Adipose tissue (tissue), 3 donors: ENCODE measurements around the gene BMP8B. TPM values are rescaled to one million over a fixed set of nuclear protein-coding genes. Genes with fewer than 3 reads are reported as not detected.
"Not testable (repeated sequence)": the region's sequence is repeated elsewhere in the genome, so short reads cannot be mapped to it uniquely, and the experiment has no call there.

Experiments
- H3K27ac ChIP-seq: one replicate; pipeline ENCODE4 v1.5.1; 2013; ENCODE audit warnings: low read depth, low read length
- WGBS, 3 donors: extraction: QIAGEN DNeasy Blood & Tissue Kit; methylation state at CpG; one replicate each; pipeline ENCODE4 v1.1.7; 2013; 5-methylcytosine and 5-hydroxymethylcytosine counted together
- polyA plus RNA-seq, 3 donors: library from polyadenylated mRNA; stranded (reverse); fragments of 200-250 nt; gene quantifications; one replicate each; pipeline ENCODE4 v1.2.3, GENCODE V29; 2013
- donor health status: healthy with polysubstance abuse.
- donor health status: Bipolar disorder and iron deficiency.
- donor health status: healthy.

Gene BMP8B
- polyA plus RNA-seq, 3 donors, result 0.67 to 3.1 (median 1.1) TPM

DNA sequence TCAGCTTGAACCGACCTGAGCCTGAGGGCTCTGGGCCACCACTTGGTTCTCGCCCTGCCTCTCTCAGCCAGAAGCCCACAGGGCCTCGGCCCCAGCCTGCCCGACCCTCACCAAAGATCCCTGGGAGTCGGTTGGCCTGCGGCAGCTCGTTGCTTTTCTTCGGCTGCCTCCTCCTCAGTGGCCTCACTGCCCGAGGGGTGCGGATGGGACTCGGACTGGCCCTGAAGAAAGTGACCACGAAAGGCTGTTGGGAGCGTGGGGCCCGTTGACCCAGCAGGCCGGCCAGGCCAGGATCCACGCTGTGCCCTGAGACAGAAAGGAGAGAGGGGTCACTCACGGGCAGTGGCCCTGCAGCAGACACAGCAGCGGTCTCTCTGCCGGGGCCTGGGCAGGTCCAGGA lies 24.2 kb downstream of the BMP8B start:
- 84 to 91% (median 90%) methylated on average over 6 to 12 of the region's 19 CpGs for WGBS, 3 donors
- not testable (repeated sequence) for H3K27ac ChIP-seq

GRCh38 chr1:39763619-39764374 lies 24.9 kb downstream of the BMP8B start:
- 74 to 85% (median 79%) methylated on average over 15 of the region's 18 CpGs for WGBS, 3 donors
- H3K27ac ChIP-seq, result not testable (repeated sequence)

DNA sequence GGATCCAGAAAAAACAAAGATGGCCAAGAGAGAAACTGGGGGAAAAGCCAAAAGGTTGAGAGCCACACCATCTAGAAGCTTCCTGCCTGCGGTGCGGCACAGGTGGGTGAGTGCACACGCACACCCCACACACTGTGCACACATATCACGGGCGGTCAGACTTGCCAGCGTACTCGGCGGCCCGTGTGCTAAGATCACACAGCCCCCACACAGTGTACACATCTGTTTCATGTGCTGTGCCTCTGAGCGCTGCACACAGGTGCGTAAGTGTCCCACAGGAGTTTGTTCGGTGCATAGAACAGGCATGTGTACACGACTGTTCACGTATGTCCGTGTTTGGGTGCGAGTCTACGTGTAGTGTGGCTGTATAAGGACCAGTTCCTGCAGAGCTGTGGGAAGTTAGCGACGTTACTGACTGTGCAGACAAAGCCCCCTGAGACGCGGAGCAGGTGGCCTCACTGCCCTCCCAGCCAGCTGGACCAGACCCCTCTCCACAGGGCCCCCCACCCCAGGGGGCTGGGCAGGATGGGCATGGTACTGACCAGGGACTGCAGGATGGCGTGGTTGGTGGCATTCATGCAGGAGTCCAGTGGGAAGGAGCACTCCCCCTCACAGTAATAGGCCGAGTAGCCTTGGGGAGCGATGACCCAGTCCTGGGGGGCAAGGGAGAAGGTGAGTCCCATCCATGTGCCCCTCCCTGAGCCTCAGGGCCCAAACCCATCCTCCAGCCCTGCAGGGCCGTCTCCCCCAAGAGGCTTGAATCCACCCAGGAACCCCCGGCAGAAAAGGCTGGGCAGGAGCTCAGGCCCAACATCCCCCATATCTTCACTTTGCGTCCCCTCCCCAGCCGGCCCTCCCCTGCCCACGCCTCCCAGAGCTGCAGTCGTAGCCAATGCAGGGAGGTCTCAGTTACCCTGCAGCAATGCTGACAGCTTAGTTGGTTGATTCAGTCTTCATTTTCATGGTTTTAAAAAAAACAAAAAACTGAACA lies 25.8 kb downstream of the BMP8B start:
- no peak overlapping the region for H3K27ac ChIP-seq
- 88 to 92% (median 90%) methylated on average over 23 to 30 of the region's 30 CpGs for WGBS, 3 donors

- WGBS, 3 donors, result 72 to 81% (median 79%) methylated on average over 16 of the region's 16 CpGs
- H3K27ac ChIP-seq, result no peak overlapping the region
Measured at GRCh38 chr1:39761557-39762260, 27.0 kb downstream of the BMP8B start.

GRCh38 chr1:39761016-39761415 lies 27.6 kb downstream of the BMP8B start:
- 80 to 89% (median 84%) methylated on average over 9 of the region's 9 CpGs for WGBS, 3 donors
- no peak overlapping the region for H3K27ac ChIP-seq

GRCh38 chr1:39760074-39761008 lies 28.3 kb downstream of the BMP8B start:
- 93 to 97% (median 97%) methylated on average over 16 of the region's 16 CpGs for WGBS, 3 donors
- no peak overlapping the region for H3K27ac ChIP-seq

DNA sequence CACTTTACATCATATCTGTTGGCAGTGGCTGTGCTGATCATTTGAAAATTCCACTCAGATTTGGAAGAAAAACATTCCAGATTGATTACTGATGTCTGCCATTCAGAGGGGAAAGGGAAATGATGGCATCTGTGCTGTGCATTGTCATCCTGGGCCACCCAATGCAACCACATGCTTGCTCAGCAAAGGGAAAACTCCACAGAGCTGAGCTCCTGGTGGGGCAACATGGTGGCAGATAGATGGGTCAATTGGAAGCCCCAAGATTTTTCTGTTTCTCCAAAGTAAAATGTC lies 29.3 kb downstream of the BMP8B start:
- no peak overlapping the region for H3K27ac ChIP-seq

DNA sequence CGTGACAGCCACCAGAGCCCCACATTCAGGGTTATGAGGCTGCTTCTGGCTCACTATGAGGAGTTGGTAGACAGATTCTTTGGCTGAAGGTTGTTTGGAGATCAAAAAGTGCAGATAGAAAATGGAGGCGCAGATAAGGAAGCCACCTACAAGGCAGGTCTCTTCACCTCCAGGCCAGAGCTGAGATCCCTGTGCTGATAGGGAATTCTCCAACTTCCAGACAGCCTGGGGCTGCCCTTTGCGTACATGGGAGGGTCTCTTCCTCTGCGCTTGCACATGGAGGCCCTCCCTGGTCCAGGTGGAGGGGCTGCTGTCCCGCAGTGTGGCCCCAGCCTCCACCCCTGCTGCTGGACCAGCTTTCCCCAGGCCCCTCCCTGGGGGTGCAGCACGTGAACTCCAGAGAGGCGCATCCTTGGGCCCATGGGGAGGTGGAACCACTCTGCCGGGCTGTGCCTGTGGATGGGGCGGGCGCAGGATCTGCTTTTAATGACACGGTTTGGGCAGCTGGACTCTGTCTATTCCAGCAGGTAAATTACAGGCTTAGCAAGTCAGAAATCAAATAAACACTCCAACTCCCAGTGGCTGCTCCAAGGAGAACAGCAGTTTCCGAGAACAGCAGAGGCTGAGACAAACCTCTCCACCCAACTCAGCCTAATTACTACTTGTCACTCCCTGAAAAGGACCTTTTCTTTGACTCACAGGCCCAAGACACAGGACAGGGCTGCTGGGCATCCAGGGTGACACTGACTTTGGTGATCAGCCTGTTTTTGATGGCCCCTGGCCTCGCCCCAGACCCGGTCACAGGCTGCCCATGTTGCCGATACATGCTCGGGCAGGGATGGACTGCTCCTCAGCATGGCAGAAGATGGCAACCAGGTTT lies 29.9 kb downstream of the BMP8B start:
- no peak overlapping the region for H3K27ac ChIP-seq
- WGBS, 3 donors, result 88 to 94% (median 92%) methylated on average over 16 of the region's 16 CpGs

- no peak overlapping the region for H3K27ac ChIP-seq
- 66 to 90% (median 70%) methylated on average over 5 of the region's 5 CpGs for WGBS, 3 donors
Measured at GRCh38 chr1:39757501-39757900, 31.2 kb downstream of the BMP8B start.

- 81 to 92% (median 86%) methylated on average over 9 of the region's 9 CpGs for WGBS, 3 donors
- no peak overlapping the region for H3K27ac ChIP-seq
Measured at GRCh38 chr1:39755965-39756659, 32.6 kb downstream of the BMP8B start.

DNA sequence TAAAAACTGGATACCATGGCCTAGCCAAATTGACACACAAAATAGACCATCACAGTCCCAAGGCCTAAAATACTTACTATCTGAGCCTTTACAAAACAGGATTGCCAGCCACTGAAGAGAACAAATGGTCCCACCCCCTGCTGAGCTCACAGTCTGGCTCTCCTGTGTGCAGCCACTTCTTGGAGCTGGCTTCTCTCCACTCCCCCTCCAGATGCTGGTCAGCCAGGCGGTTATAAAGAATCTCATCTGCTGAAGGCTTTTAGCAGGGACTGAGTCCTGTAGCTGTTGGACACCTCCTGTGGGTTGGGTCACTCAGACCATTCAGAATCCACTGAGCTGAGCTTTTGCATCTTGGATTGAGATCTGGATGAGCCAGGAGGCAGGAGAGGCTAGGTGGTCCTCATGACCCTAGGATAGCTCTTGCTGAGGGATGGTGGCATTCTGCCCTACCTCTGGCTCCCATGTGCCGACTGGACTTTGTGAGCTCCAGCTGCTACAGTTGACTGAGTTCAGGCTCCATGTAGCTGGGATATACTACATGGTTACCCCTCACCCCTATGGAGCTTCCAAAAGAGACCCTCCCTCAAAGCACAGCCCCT lies 33.7 kb downstream of the BMP8B start:
- 61 to 82% (median 68%) methylated on average over 2 of the region's 2 CpGs for WGBS, 3 donors
- no peak overlapping the region for H3K27ac ChIP-seq

DNA sequence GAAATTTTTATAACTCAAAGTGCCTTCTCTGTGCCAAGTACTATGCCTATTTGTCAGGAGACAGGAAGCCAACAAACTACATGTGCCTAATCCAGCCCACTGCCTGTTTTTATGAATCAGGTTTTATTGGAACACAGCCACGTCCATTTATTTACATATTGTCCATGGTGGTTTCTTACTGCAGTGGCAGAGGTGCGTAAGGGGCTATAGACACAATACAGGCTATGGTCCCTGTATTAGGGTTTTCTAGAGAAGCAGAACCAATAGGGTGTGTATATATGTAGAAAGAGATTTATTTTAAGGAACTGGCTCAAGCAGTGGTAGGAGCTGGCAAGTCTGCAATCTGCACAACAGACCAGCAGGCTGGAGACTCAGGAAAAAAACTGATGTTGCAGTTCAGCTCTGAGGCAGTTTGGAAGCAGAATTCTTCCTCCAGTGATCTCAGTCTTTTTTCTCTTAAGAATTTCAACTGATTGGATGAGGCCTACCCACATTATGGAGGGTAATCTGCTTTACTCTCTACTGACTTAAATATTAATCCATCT lies 34.6 kb downstream of the BMP8B start:
- no peak overlapping the region for H3K27ac ChIP-seq
- WGBS, 3 donors, result 60 to 84% (median 72%) methylated on average over 2 of the region's 2 CpGs

DNA sequence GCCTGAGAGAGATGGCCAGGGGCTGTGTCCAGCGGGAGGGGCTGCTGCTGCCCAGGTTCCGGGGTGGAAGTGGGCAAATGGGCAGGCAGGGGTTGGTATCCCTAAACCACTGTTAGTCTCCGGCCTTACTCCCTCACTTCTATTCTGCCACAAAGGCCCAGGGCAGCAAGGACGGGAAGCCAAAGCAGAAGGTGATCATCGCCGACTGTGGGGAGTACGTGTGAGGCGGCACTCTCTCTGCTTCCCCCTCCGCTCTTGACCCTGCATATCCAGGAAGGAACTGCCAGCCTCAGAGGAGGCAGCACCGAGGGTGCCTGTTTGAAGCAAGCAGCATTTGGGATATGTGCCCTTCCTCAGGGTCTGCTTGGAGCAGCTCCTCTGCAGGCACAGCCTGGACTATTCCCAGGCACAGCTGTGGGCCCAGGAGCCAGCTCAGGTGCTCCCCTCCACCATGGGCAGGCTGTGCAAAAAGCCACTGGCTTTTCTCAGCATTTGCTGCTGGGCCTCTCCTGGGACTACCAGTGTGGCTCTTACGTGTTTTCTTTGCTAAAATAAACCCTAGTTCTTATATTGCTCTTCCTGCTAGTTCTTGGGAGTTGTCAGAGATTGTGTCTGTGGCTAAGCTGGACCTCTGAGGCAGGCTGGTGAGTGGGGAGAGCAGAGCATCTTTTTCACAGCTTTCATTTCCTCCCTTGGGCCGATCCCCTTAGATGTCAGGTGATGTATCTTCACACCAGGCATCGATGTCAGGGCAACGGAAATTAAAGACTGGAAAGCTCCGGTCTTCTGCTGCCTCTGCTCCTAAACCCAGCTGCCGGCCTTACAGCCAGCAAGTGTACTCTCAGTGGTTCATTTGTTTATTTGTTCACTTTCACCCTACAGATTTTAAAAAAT lies 35.3 kb downstream of the BMP8B start:
- no peak overlapping the region for H3K27ac ChIP-seq
- 86 to 96% (median 92%) methylated on average over 16 of the region's 16 CpGs for WGBS, 3 donors

DNA sequence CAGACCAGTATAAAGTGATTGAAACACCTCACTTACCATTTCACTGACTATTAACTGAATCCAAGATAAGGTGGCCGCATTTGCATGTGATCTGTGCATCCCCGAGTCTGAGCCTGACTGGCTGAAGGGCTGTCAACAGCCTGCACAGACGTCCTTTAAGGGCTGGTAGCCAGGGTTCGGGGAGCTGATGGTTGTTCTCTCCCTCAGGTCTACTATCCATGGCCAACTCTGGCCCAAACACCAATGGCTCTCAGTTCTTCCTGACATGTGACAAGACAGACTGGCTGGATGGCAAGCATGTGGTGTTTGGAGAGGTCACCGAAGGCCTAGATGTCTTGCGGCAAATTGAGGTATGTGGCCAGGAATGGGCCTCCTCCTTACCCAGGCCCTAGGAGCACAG lies 36.0 kb downstream of the BMP8B start:
- no peak overlapping the region for H3K27ac ChIP-seq
- WGBS, 3 donors, result 89 to 92% (median 91%) methylated on average over 6 of the region's 6 CpGs

GRCh38 chr1:39751595-39751994 lies 37.1 kb downstream of the BMP8B start:
- WGBS, 3 donors, result 94 to 96% (median 95%) methylated on average over 7 of the region's 7 CpGs
- H3K27ac ChIP-seq, result no peak overlapping the region
